ENCODE results near the gene SMIM35. TPM values are rescaled to one million over a fixed set of nuclear protein-coding genes. Genes with fewer than 3 reads are reported as not detected.

SMIM35 gene
- total RNA-seq, 6 donors from 2014 or later, result not detected

DNA sequence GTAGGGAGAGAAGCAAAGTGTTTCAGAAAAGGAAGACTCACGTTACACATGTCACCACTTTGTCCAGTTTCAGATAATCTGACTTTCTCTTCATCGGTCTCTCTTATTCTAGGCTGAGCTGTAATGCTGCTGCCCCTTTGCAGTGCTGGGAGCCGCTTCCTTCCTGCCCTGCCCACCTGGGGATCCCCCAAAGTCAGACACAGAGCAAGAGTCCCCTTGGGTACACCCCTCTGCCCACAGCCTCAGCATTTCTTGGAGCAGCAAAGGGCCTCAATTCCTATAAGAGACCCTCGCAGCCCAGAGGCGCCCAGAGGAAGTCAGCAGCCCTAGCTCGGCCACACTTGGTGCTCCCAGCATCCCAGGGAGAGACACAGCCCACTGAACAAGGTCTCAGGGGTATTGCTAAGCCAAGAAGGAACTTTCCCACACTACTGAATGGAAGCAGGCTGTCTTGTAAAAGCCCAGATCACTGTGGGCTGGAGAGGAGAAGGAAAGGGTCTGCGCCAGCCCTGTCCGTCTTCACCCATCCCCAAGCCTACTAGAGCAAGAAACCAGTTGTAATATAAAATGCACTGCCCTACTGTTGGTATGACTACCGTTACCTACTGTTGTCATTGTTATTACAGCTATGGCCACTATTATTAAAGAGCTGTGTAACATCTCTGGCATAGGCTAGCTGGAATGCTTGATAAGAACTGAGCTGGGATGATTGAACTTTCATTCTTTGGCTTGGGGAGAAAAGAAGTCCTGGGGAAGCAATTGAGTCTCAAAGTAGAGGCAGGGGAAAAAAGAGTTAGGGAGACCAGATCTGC is 31.2 kb upstream of the SMIM35 start:
- no peaks in the 10 kb centered on the region for H3K36me3 ChIP-seq
- H3K27ac ChIP-seq, result no peak overlapping the region
- no peak for DNase-seq
- WGBS, 2 donors, result 63 to 74% methylated on average over 9 of the region's 9 CpGs
- TF ChIP-seq EP300 (IDR thresholded peaks at IDR 0.05), result no peak
- no peak for ATAC-seq (ENCODE audit: low FRiP score in 2 of 2)
- no peaks in the 10 kb centered on the region for H3K9me3 ChIP-seq
- no peaks in the 10 kb centered on the region for H3K4me1 ChIP-seq
- no peaks in the 10 kb centered on the region for H3K27me3 ChIP-seq
- H3K4me3 ChIP-seq, result no peak overlapping the region

DNA sequence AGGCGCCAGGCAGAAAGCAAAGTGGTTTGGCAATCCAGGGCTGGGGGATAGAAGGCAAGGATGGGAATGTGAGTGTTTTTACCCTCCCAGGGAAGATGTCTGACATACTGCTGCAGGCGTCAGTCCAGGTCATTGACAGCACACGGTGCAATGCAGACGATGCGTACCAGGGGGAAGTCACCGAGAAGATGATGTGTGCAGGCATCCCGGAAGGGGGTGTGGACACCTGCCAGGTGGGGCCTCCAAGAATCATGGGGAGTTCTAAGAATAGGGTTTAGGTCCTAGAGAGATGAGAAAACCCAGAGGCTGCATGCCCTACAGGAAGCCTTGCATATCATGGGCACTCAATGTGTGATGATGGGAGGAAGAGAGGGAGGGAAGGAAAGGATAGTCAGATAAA is 28.3 kb upstream of the SMIM35 start:
- ATAC-seq (ENCODE audit: low FRiP score in 2 of 2) (no peak), DNase-seq (no peak)
- Histone ChIP-seq H3K4me1 (no peaks in the 10 kb centered on the region), H3K9me3 (no peaks in the 10 kb centered on the region), H3K27me3 (no peaks in the 10 kb centered on the region), H3K27ac (no peak overlapping the region), H3K36me3 (no peaks in the 10 kb centered on the region), H3K4me3 (no peak overlapping the region)
- TF ChIP-seq EP300 (IDR thresholded peaks at IDR 0.05), result no peak
- TF ChIP-seq, protein P1, sequence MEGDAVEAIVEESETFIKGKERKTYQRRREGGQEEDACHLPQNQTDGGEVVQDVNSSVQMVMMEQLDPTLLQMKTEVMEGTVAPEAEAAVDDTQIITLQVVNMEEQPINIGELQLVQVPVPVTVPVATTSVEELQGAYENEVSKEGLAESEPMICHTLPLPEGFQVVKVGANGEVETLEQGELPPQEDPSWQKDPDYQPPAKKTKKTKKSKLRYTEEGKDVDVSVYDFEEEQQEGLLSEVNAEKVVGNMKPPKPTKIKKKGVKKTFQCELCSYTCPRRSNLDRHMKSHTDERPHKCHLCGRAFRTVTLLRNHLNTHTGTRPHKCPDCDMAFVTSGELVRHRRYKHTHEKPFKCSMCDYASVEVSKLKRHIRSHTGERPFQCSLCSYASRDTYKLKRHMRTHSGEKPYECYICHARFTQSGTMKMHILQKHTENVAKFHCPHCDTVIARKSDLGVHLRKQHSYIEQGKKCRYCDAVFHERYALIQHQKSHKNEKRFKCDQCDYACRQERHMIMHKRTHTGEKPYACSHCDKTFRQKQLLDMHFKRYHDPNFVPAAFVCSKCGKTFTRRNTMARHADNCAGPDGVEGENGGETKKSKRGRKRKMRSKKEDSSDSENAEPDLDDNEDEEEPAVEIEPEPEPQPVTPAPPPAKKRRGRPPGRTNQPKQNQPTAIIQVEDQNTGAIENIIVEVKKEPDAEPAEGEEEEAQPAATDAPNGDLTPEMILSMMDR (IDR thresholded peaks at IDR 0.05), result no peak
- 95 to 98% methylated on average over 7 of the region's 7 CpGs for WGBS, 2 donors

DNA sequence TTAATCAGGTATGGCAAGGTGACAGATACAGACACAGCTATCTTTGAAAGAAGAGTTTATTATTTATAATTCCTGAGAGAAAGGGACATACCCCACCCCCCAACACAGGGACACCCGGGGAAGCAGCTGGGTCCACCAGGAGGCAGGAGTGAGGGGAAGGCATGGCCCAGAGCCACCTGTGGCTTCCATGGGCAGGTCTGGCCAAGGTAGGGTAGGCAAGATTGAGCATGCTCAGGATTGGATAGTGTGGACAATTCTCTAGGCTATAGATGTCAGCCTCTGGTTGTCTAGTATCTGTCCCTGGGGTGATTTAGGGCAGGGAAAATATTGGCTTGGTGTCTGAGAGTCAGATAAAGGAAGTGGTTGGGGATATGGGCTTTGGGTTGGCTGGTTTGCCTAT is 27.5 kb upstream of the SMIM35 start:
- ATAC-seq (ENCODE audit: low FRiP score in 2 of 2), result no peak

DNA sequence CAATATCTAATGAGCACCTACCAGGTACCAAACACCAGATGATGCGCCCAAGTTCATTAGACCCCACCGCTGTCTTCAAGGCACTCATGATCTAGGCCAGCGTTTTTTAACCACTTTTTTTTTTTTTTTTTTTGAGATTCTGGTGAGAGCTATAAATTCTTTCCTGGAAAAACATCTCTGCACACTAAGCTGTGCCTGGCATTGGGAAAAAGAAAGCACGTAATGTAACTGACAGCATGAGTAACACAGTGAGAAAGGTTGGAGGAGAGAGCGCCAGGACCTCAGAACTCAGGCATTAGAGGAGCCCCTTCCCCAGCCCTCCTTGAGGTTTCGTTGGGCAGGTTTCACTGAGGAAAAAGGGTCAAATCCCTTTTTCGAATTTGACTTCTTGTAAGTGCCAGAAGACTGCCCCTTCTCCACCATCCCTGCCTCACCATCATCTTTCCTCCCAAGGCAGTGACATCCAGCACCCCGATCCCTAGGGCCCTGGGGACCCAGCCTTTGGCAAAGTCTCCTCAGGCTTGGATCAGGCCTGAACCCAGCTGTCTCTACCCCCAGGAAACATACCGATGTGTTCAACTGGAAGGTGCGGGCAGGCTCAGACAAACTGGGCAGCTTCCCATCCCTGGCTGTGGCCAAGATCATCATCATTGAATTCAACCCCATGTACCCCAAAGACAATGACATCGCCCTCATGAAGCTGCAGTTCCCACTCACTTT is 26.1 kb upstream of the SMIM35 start:
- ATAC-seq (ENCODE audit: low FRiP score in 2 of 2), result no peak
- no peak for DNase-seq

More for the DNA sequence above, 27.5 kb upstream of the SMIM35 start:
- no peaks in the 10 kb centered on the region for H3K27me3 ChIP-seq
- H3K36me3 ChIP-seq, result no peaks in the 10 kb centered on the region
- no peaks in the 10 kb centered on the region for H3K4me1 ChIP-seq
- 91 to 100% methylated on average over 1 of the region's 1 CpG for WGBS, 2 donors
- no peak overlapping the region for H3K4me3 ChIP-seq
- no peak for DNase-seq
- TF ChIP-seq POLR2A (IDR thresholded peaks at IDR 0.05), result no peak
- TF ChIP-seq, protein P1 (IDR thresholded peaks at IDR 0.05), result no peak
- no peak for TF ChIP-seq POLR2AphosphoS5 (IDR thresholded peaks at IDR 0.05)
- TF ChIP-seq EP300 (IDR thresholded peaks at IDR 0.05), result no peak
- H3K9me3 ChIP-seq, result no peaks in the 10 kb centered on the region
- H3K27ac ChIP-seq, result no peak overlapping the region

DNA sequence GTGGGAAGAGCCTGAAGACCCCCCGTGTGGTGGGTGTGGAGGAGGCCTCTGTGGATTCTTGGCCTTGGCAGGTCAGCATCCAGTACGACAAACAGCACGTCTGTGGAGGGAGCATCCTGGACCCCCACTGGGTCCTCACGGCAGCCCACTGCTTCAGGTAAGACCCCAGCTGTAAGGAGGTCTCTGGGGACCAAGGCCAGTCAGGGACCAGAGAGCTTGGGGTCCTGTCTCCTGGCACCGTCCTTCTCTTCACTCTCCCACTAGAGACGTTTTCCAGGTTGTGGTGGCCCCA is 24.9 kb upstream of the SMIM35 start:
- Histone ChIP-seq H3K27ac (no peak overlapping the region), H3K27me3 (no peaks in the 10 kb centered on the region), H3K4me1 (no peaks in the 10 kb centered on the region), H3K4me3 (no peak overlapping the region), H3K9me3 (no peaks in the 10 kb centered on the region), H3K36me3 (no peaks in the 10 kb centered on the region)
- DNase-seq, result no peak
- 90 to 92% methylated on average over 2 to 6 of the region's 6 CpGs for WGBS, 2 donors
- TF ChIP-seq POLR2A (IDR thresholded peaks at IDR 0.05) (no peak), EP300 (IDR thresholded peaks at IDR 0.05) (no peak), POLR2AphosphoS5 (IDR thresholded peaks at IDR 0.05) (no peak)
- TF ChIP-seq, protein P1 (IDR thresholded peaks at IDR 0.05), result no peak
- no peak for ATAC-seq (ENCODE audit: low FRiP score in 2 of 2)

More for the DNA sequence above, 26.1 kb upstream of the SMIM35 start:
- no peak overlapping the region for H3K27ac ChIP-seq
- 88 to 89% methylated on average over 9 to 11 of the region's 11 CpGs for WGBS, 2 donors
- H3K4me3 ChIP-seq, result no peak overlapping the region
- TF ChIP-seq EP300 (IDR thresholded peaks at IDR 0.05) (no peak), POLR2A (IDR thresholded peaks at IDR 0.05) (no peak), POLR2AphosphoS5 (IDR thresholded peaks at IDR 0.05) (no peak)
- TF ChIP-seq, protein P1 (IDR thresholded peaks at IDR 0.05), result no peak
- no peaks in the 10 kb centered on the region for H3K36me3 ChIP-seq
- H3K4me1 ChIP-seq, result no peaks in the 10 kb centered on the region
- H3K9me3 ChIP-seq, result no peaks in the 10 kb centered on the region
- H3K27me3 ChIP-seq, result no peaks in the 10 kb centered on the region

Measured in upper lobe of left lung (tissue), 6 donors.